Prostate gland (tissue), 2 donors: ENCODE results near the gene USP21. TPM values are rescaled to one million over a fixed set of nuclear protein-coding genes. Genes with fewer than 3 reads are reported as not detected.
A peak's percentile ranks its signal among the peaks of the same experiment; 100 is the strongest.

Experiments
- DNase-seq: peaks from one replicate; pipeline ENCODE4 v3.0.0-alpha.2; 2019; ENCODE audit warnings: low spot score
- H3K27ac ChIP-seq, 2 donors: fragments of 200-600 bp; sonication (generic); 2 replicates each; pipeline ENCODE4 v1.5.1; 2017 to 2019
- H3K27me3 ChIP-seq: fragments of 200-600 bp; sonication (generic); replicated peaks from 2 replicates; pipeline ENCODE4 v1.5.1; 2019; ENCODE audit not compliant: insufficient read depth
- H3K36me3 ChIP-seq, 2 donors: fragments of 200-600 bp; sonication (generic); 1 replicate in 1 of 2; 2 replicates in 1 of 2; pipeline versions ENCODE4 v1.5.1 to v1.8.1; 2017 to 2019
- H3K4me1 ChIP-seq: fragments of 200-600 bp; sonication (generic); replicated peaks from 2 replicates; pipeline ENCODE4 v1.5.1; 2019
- H3K4me3 ChIP-seq, 2 donors: fragments of 200-600 bp; sonication (generic); 2 replicates each; pipeline ENCODE4 v1.5.1; 2017 to 2019
- H3K9me3 ChIP-seq: fragments of 200-600 bp; sonication (generic); 2 replicates; pipeline ENCODE4 v1.5.1; 2017
- POLR2A ChIP-seq: fragments of 450-650 bp; IDR thresholded peaks from one replicate; pipeline ENCODE4 v1.6.1; 2016; ENCODE audit warnings: antibody characterized with exemption, mild to moderate bottlenecking
- POLR2AphosphoS5 ChIP-seq: sonication (generic); formaldehyde crosslinking; IDR thresholded peaks from one replicate; pipeline ENCODE4 v1.6.1; 2017; ENCODE audit warnings: antibody characterized with exemption
- WGBS: methylation state at CpG from one replicate; pipeline ENCODE4 v1.1.5; 2018; 5-methylcytosine and 5-hydroxymethylcytosine counted together
- intact Hi-C: fragments of 100-400 bp; cut with DNase I; formaldehyde crosslinking; loops from one replicate; pipeline ENCODE4 v1.14.2; 2022
- total RNA-seq, 2 donors: library from RNA; depleted of rRNA; stranded (reverse); fragments of >200 nt; gene quantifications; one replicate each; pipeline ENCODE4 v1.1.0, GENCODE V29; 2016
- TF ChIP-seq, protein P1 (sequence below), 4 experiments: fragments of 200-600 bp in 2 of 4; fragments of 450-650 bp in 2 of 4; sonication (generic) in 2 of 4; IDR thresholded peaks; 1 replicate in 3 of 4; 2 replicates in 1 of 4; pipeline ENCODE4 v1.5.1; 2016 to 2019; ENCODE audit warnings: antibody characterized with exemption in 4 of 4, mild to moderate bottlenecking in 2 of 4, moderate library complexity in 2 of 4

USP21 gene
- total RNA-seq, 2 donors from 2014 or later = 28.1 to 32.1 TPM

DNA sequence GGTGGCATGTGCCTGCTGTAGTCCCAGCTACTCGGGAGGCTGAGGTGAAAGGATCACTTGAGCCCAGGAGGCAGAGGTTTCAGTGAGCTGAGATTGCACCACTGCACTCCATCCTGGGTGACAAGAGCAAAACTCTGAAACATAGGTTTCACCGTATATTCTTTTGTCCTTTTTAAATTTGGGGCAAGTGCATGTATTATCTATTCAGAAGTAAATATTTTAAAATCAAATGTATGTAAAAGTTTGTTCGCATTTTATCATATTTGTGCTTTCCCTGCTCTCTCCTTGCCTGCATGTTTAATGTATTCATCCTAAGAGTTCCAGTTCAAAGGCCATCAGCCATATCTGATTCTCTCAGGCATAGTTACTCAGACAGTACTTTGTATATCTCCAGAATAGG, 13.5 kb upstream of the USP21 start:
- no peak for DNase-seq
- WGBS = 83% methylated on average over 3 of the region's 3 CpGs
- TF ChIP-seq, protein P1, sequence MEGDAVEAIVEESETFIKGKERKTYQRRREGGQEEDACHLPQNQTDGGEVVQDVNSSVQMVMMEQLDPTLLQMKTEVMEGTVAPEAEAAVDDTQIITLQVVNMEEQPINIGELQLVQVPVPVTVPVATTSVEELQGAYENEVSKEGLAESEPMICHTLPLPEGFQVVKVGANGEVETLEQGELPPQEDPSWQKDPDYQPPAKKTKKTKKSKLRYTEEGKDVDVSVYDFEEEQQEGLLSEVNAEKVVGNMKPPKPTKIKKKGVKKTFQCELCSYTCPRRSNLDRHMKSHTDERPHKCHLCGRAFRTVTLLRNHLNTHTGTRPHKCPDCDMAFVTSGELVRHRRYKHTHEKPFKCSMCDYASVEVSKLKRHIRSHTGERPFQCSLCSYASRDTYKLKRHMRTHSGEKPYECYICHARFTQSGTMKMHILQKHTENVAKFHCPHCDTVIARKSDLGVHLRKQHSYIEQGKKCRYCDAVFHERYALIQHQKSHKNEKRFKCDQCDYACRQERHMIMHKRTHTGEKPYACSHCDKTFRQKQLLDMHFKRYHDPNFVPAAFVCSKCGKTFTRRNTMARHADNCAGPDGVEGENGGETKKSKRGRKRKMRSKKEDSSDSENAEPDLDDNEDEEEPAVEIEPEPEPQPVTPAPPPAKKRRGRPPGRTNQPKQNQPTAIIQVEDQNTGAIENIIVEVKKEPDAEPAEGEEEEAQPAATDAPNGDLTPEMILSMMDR (IDR thresholded peaks at IDR 0.05) = no peak
- no peak for TF ChIP-seq POLR2AphosphoS5
- no peak for TF ChIP-seq POLR2A

DNA sequence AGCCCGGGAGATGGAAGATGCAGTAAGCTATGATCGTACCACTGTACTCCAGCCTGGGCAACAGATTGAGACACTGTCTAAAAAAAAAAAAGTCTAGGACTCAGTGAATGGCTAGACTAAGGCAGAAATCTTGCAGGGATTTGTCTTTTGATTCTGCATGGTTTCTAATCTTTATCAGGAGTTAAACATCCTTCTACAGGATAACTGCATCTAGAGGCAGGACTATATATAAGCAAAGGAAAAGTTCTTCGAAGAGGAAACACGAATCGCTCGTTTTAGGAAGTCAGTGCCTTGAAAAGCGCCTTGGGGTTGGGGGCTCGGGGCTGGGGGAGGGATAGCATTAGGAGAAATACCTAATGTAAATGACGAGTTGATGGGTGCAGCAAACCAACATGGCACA, 6.1 kb upstream of the USP21 start:
- TF ChIP-seq, protein P1 (IDR thresholded peaks at IDR 0.05) = no peak
- TF ChIP-seq POLR2A = no peak
- no peak for TF ChIP-seq POLR2AphosphoS5
- intact Hi-C loops = loop anchor here (2.0 kb wide), 1 partner anchor 20 kb away; the partner anchor contains the start of gene DEDD
- Histone ChIP-seq H3K4me1 (no peaks in the 10 kb centered on the region), H3K4me3 (peak overlapping the region; percentile 63), H3K36me3 (no peaks in the 10 kb centered on the region), H3K27me3 (no peaks in the 10 kb centered on the region), H3K27ac (peak overlapping the region; percentile 89 to 96), H3K9me3 (no peaks in the 10 kb centered on the region)
- 13% methylated on average over 9 of the region's 9 CpGs for WGBS
- DNase-seq = no peak

More for the DNA sequence above, 13.5 kb upstream of the USP21 start:
- Histone ChIP-seq H3K4me3 (no peak overlapping the region), H3K27me3 (no peaks in the 10 kb centered on the region), H3K9me3 (no peaks in the 10 kb centered on the region), H3K4me1 (no peaks in the 10 kb centered on the region), H3K27ac (no peak overlapping the region), H3K36me3 (no peaks in the 10 kb centered on the region)
- intact Hi-C loops = no loop called here

DNA sequence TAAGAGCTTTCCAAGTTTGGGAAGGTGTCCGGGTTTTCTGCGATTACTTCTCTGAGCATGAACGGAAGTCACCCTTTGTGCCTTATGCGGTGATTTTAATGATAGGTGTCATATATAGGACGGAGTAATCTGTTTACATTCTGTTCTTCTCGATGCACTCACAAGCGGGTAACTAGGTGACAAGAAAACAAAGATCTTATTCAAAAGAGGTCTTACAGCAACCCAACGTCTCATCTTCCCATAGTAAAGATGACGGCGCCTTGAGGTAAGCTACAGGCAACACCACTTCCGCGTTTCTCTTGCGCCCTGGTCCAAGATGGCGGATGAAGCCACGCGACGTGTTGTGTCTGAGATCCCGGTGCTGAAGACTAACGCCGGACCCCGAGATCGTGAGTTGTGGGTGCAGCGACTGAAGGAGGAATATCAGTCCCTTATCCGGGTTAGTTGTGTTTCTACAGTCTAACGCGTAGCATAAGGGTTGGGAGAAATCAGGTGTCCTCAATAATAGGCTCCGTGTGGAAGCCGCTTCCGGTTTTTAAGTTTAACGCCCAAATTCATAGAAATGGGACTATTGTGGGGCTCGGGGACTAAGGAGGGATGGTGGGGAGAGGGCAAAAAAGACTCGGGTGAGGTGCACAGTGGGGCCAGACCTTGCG, 5.5 kb upstream of the USP21 start, which contains the start of gene UFC1:
Gene UFC1, plus strand, starts transcription at position 297 of the 656 bp plus-strand sequence. Its CDS starts 20 bp downstream, at position 317.
- Histone ChIP-seq H3K4me1 (no peaks in the 10 kb centered on the region), H3K4me3 (peak within 1 kb of the TSS; percentile 63), H3K9me3 (no peaks in the 10 kb centered on the region), H3K27ac (peak within 1 kb of the TSS; percentile 89 to 96), H3K36me3 (no peaks in the 10 kb centered on the region), H3K27me3 (no peaks in the 10 kb centered on the region)
- under 1% methylated on average over 33 of the region's 33 CpGs for WGBS
- TF ChIP-seq, protein P1 (IDR thresholded peaks at IDR 0.05) = peak in 1 of 4 experiments; percentile 7
- TF ChIP-seq POLR2AphosphoS5 = peak; percentile 78
- TF ChIP-seq POLR2A = peak; percentile 22
- peak; percentile 82 for DNase-seq
- intact Hi-C loops = loop anchor here (2.0 kb wide), 1 partner anchor 21 kb away; the partner anchor contains the start of gene DEDD

DNA sequence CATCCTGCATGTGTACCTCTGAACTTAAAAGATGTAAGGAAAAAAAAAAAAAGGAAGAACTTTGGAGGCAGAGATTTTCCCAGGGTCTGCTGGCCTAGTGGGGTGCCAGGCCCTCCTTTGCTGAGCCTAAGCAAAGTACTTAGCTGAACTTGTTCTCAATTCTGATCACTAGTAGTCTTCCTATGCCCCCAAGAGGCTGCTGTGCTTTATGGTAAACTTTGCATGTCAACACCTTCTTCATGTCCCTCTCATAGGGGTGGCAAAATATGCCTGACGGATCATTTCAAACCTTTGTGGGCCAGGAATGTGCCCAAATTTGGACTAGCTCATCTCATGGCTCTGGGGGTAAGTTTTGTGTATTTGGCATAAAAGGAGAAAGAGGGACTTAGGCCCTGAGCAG, 1.4 kb upstream of the USP21 start:
- Histone ChIP-seq H3K4me1 (no peaks in the 10 kb centered on the region), H3K36me3 (no peaks in the 10 kb centered on the region), H3K9me3 (no peaks in the 10 kb centered on the region), H3K27me3 (no peaks in the 10 kb centered on the region), H3K4me3 (no peak overlapping the region), H3K27ac (no peak overlapping the region)
- DNase-seq = no peak
- WGBS = 90% methylated on average over 1 of the region's 1 CpG
- intact Hi-C loops = no loop called here
- TF ChIP-seq, protein P1 (IDR thresholded peaks at IDR 0.05) = no peak
- TF ChIP-seq POLR2A (no peak), POLR2AphosphoS5 (no peak)
